Vagina (tissue), 2 donors: ENCODE results near the gene ZNF70. TPM values are rescaled to one million over a fixed set of nuclear protein-coding genes. Genes with fewer than 3 reads are reported as not detected.

ENCODE experiments used
- DNase-seq, 2 donors: peaks; one replicate each; pipeline ENCODE4 v3.0.0-alpha.2; 2017; ENCODE audit errors: extremely low spot score in 2 of 2
- H3K27ac ChIP-seq: fragments of 200-600 bp; sonication (generic); one replicate; pipeline ENCODE4 v1.5.1; 2019
- H3K27me3 ChIP-seq: fragments of 200-600 bp; sonication (generic); one replicate; pipeline ENCODE4 v1.5.1; 2019
- H3K36me3 ChIP-seq, 2 donors: fragments of 200-600 bp; sonication (generic); one replicate each; pipeline ENCODE4 v1.5.1; 2017 to 2019
- H3K4me1 ChIP-seq: fragments of 200-600 bp; sonication (generic); one replicate; pipeline ENCODE4 v1.5.1; 2019
- H3K4me3 ChIP-seq, 2 donors: fragments of 200-600 bp; sonication (generic); 1 replicate in 1 of 2; 2 replicates in 1 of 2; pipeline ENCODE4 v1.5.1; 2016 to 2019
- H3K9me3 ChIP-seq: fragments of 200-600 bp; sonication (generic); one replicate; pipeline ENCODE4 v1.5.1; 2019
- CTCF ChIP-seq, 3 experiments: fragments of 450-650 bp in 2 of 3; fragments of 200-600 bp in 1 of 3; sonication (generic) in 1 of 3; IDR thresholded peaks; one replicate each; pipeline ENCODE4 v1.5.1; 2017 to 2019; ENCODE audit warnings: antibody characterized with exemption in 3 of 3, mild to moderate bottlenecking in 2 of 3, moderate library complexity in 2 of 3
- POLR2A ChIP-seq, 2 donors: fragments of 450-650 bp; IDR thresholded peaks; one replicate each; pipeline ENCODE4 v1.6.1; 2017; ENCODE audit warnings: antibody characterized with exemption in 2 of 2, mild to moderate bottlenecking in 2 of 2, moderate library complexity in 2 of 2
- POLR2AphosphoS5 ChIP-seq, 2 donors: sonication (generic); formaldehyde crosslinking; IDR thresholded peaks; one replicate each; pipeline ENCODE4 v1.9.0; 2017; ENCODE audit warnings: antibody characterized with exemption in 2 of 2, mild to moderate bottlenecking in 2 of 2, low read depth in 1 of 2; ENCODE audit not compliant: insufficient read depth in 1 of 2
- intact Hi-C: fragments of 100-400 bp; cut with DNase I; formaldehyde crosslinking; loops from one replicate; pipeline ENCODE4 v1.15.1; 2023
- total RNA-seq: library from RNA; depleted of rRNA; stranded (reverse); fragments of >200 nt; gene quantifications from one replicate; pipeline ENCODE4 v1.2.3, GENCODE V29; 2016

ZNF70 gene
- total RNA-seq, 1 donor from 2014 or later = 4.9 TPM

GRCh38 chr22:23772315-23772648, 21.4 kb upstream of the ZNF70 start:
- Histone ChIP-seq H3K9me3 (no peaks in the 10 kb centered on the region), H3K4me1 (peaks cover 57% of the 10 kb centered on the region), H3K4me3 (peak overlapping the region; percentile 45 to 57), H3K27me3 (no peaks in the 10 kb centered on the region), H3K27ac (peak overlapping the region; percentile 40), H3K36me3 (no peaks in the 10 kb centered on the region)
- intact Hi-C loops = loop anchor here (5.0 kb wide), 1 partner anchor 65 kb away; the partner anchor contains the start of gene DERL3
- TF ChIP-seq CTCF (IDR thresholded peaks at IDR 0.05) = no peak
- no peak for TF ChIP-seq POLR2A (IDR thresholded peaks at IDR 0.05)
- no peak for TF ChIP-seq POLR2AphosphoS5 (IDR thresholded peaks at IDR 0.05; ENCODE audit: insufficient read depth in 1 of 2, low read depth in 1 of 2)
- no peak for DNase-seq

GRCh38 chr22:23769321-23769965, 18.5 kb upstream of the ZNF70 start:
- Histone ChIP-seq H3K4me3 (no peak overlapping the region), H3K36me3 (no peaks in the 10 kb centered on the region), H3K9me3 (no peaks in the 10 kb centered on the region), H3K27ac (no peak overlapping the region), H3K4me1 (peaks cover 62% of the 10 kb centered on the region), H3K27me3 (no peaks in the 10 kb centered on the region)
- no peak for DNase-seq
- intact Hi-C loops = loop anchor here (5.0 kb wide), 1 partner anchor 78 kb away; no protein-coding TSS in a partner anchor
- TF ChIP-seq CTCF (IDR thresholded peaks at IDR 0.05) (no peak), POLR2AphosphoS5 (IDR thresholded peaks at IDR 0.05; ENCODE audit: insufficient read depth in 1 of 2, low read depth in 1 of 2) (no peak), POLR2A (IDR thresholded peaks at IDR 0.05) (no peak)

- Histone ChIP-seq H3K36me3 (no peaks in the 10 kb centered on the region), H3K9me3 (no peaks in the 10 kb centered on the region), H3K27ac (peak within 1 kb of the TSS; percentile 68), H3K4me3 (peak within 1 kb of the TSS; percentile 55 to 84), H3K27me3 (no peaks in the 10 kb centered on the region), H3K4me1 (peaks cover 62% of the 10 kb centered on the region)
- peak; percentile 20 to 85 for TF ChIP-seq POLR2AphosphoS5 (IDR thresholded peaks at IDR 0.05; ENCODE audit: insufficient read depth in 1 of 2, low read depth in 1 of 2)
- peak; percentile 48 to 78 (median 71) for TF ChIP-seq CTCF (IDR thresholded peaks at IDR 0.05)
- TF ChIP-seq POLR2A (IDR thresholded peaks at IDR 0.05) = peak in 1 of 2 donors; percentile 56
- no peak for DNase-seq
- intact Hi-C loops = loop anchor here (5.0 kb wide), 1 partner anchor 79 kb away; no protein-coding TSS in a partner anchor
Measured at GRCh38 chr22:23767673-23768548, 17.0 kb upstream of the ZNF70 start, which contains the start of gene CHCHD10. Gene CHCHD10 (minus strand): TSS chr22:23767972. CDS start chr22:23767874, 98 bp downstream.

- no peak for DNase-seq
- Histone ChIP-seq H3K4me1 (peaks cover 62% of the 10 kb centered on the region), H3K27me3 (no peaks in the 10 kb centered on the region), H3K36me3 (no peaks in the 10 kb centered on the region), H3K4me3 (peak overlapping the region; percentile 55 to 84), H3K9me3 (no peaks in the 10 kb centered on the region), H3K27ac (peak overlapping the region; percentile 68)
- intact Hi-C loops = loop anchor here (5.0 kb wide), 1 partner anchor 80 kb away; no protein-coding TSS in a partner anchor
- TF ChIP-seq CTCF (IDR thresholded peaks at IDR 0.05) (no peak), POLR2A (IDR thresholded peaks at IDR 0.05) (no peak), POLR2AphosphoS5 (IDR thresholded peaks at IDR 0.05; ENCODE audit: insufficient read depth in 1 of 2, low read depth in 1 of 2) (no peak)
Measured at GRCh38 chr22:23767303-23767672, 16.4 kb upstream of the ZNF70 start.
